OCI-LY3 (cell line): ENCODE data around the gene KRT74.

Experiments
- H2AFZ ChIP-seq: fragments of 200-600, 300-600 bp; shearing (Covaris generic); 2 replicates; pipeline ENCODE4 v1.6.0; 2014; ENCODE audit warnings: antibody characterized with exemption, low read depth, low read length
- H3K27ac ChIP-seq: fragments of 200-600, 300-600 bp; sonication (generic); 2 replicates; pipeline ENCODE4 v1.5.1; 2014; ENCODE audit warnings: mild to moderate bottlenecking, low read length, moderate library complexity, mixed read lengths
- H3K27me3 ChIP-seq: fragments of 200-600, 300-600 bp; sonication (generic); 2 replicates; pipeline ENCODE4 v1.6.1; 2014; ENCODE audit warnings: low read depth, low read length, mixed read lengths
- H3K36me3 ChIP-seq: fragments of 200-600, 300-600 bp; sonication (generic); replicated peaks from 2 replicates; pipeline ENCODE3; 2014; ENCODE audit warnings: low read depth, low read length, mixed read lengths
- H3K4me1 ChIP-seq: fragments of 300-600, 200-600 bp; sonication (generic); 2 replicates; pipeline ENCODE4 v1.6.1; 2014; ENCODE audit warnings: low read length, mixed read lengths
- H3K4me2 ChIP-seq: fragments of 200-600, 300-600 bp; sonication (generic); 2 replicates; pipeline ENCODE4 v1.6.1; 2014; ENCODE audit warnings: low read length, mixed read lengths
- H3K4me3 ChIP-seq: fragments of 300-600, 200-600 bp; sonication (generic); 2 replicates; pipeline ENCODE4 v1.5.1; 2014; ENCODE audit warnings: antibody characterized with exemption, mild to moderate bottlenecking, low read length, moderate library complexity
- H3K79me2 ChIP-seq: fragments of 300-600, 200-600 bp; shearing (Covaris generic); 2 replicates; pipeline ENCODE4 v1.6.1; 2014; ENCODE audit warnings: mild to moderate bottlenecking, low read length, mixed read lengths
- H3K9ac ChIP-seq: fragments of 300-600, 200-600 bp; shearing (Covaris generic); 2 replicates; pipeline ENCODE4 v1.6.0; 2014; ENCODE audit warnings: mild to moderate bottlenecking, low read length, moderate library complexity
- H3K9me3 ChIP-seq: fragments of 200-600, 300-600 bp; shearing (Covaris generic); 2 replicates; pipeline ENCODE4 v1.6.1; 2014; ENCODE audit warnings: low read length, mixed read lengths; ENCODE audit not compliant: insufficient read depth
- H4K20me1 ChIP-seq: fragments of 200-600, 300-600 bp; sonication (generic); 2 replicates; pipeline ENCODE4 v1.6.1; 2016; ENCODE audit warnings: low read length, mixed read lengths; ENCODE audit not compliant: insufficient read depth
- EZH2phosphoT487 ChIP-seq: fragments of 200-600 bp; shearing (Covaris generic); IDR thresholded peaks from 2 replicates; pipeline ENCODE4 v1.6.1; 2018; ENCODE audit warnings: antibody characterized with exemption, mixed run types, low read depth
- TF ChIP-seq, protein P1 (sequence below): fragments of 200-600, 300-600 bp; sonication (generic); IDR thresholded peaks from 2 replicates; pipeline ENCODE4 v1.5.1; 2014; ENCODE audit warnings: antibody characterized with exemption, low read length, low read depth

KRT74 gene

DNA sequence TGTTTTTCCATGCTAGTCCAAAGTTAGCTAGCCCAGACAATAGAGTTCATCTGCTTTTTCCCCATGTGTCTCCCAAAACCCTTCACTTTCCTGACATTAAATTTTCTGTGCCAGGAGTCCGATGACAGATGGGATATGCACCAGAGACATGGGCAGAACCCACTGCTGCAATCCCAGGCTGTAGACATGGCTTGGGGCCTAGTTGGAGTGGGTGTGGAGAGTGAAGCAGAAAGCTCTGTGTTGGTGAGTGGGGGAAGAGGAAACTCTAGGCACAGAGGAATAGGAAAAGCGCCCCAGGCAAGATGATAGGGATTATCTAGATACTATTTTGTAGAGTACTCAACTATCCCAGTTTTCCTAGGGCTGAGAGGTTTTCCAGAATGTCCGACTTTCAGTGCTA lies 4.8 kb upstream of the KRT74 start:
- Histone ChIP-seq H3K4me3 (no peak overlapping the region), H3K4me2 (no peak overlapping the region), H3K79me2 (no peaks in the 10 kb centered on the region), H3K9ac (no peak overlapping the region), H4K20me1 (no peaks in the 10 kb centered on the region), H2AFZ (no peak overlapping the region), H3K9me3 (no peaks in the 10 kb centered on the region), H3K4me1 (peaks cover 5% of the 10 kb centered on the region; the same call in 1 of the 2 replicates), H3K27ac (no peak overlapping the region), H3K36me3 (no peaks in the 10 kb centered on the region), H3K27me3 (peaks cover 19% of the 10 kb centered on the region)
- TF ChIP-seq EZH2phosphoT487, result no peak
- TF ChIP-seq, protein P1, sequence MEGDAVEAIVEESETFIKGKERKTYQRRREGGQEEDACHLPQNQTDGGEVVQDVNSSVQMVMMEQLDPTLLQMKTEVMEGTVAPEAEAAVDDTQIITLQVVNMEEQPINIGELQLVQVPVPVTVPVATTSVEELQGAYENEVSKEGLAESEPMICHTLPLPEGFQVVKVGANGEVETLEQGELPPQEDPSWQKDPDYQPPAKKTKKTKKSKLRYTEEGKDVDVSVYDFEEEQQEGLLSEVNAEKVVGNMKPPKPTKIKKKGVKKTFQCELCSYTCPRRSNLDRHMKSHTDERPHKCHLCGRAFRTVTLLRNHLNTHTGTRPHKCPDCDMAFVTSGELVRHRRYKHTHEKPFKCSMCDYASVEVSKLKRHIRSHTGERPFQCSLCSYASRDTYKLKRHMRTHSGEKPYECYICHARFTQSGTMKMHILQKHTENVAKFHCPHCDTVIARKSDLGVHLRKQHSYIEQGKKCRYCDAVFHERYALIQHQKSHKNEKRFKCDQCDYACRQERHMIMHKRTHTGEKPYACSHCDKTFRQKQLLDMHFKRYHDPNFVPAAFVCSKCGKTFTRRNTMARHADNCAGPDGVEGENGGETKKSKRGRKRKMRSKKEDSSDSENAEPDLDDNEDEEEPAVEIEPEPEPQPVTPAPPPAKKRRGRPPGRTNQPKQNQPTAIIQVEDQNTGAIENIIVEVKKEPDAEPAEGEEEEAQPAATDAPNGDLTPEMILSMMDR, result no peak

- Histone ChIP-seq H3K9me3 (no peaks in the 10 kb centered on the region), H3K79me2 (no peaks in the 10 kb centered on the region), H3K9ac (no peak overlapping the region), H3K27ac (no peak overlapping the region), H3K4me3 (no peak overlapping the region), H4K20me1 (no peaks in the 10 kb centered on the region), H3K4me2 (no peak overlapping the region), H3K36me3 (no peaks in the 10 kb centered on the region), H2AFZ (no peak overlapping the region), H3K27me3 (peaks cover 19% of the 10 kb centered on the region), H3K4me1 (peaks cover 5% of the 10 kb centered on the region; the same call in 1 of the 2 replicates)
- no peak for TF ChIP-seq EZH2phosphoT487
- TF ChIP-seq, protein P1, result no peak
Observed at GRCh38 chr12:52577316-52577715, 3.7 kb upstream of the KRT74 start.

GRCh38 chr12:52575948-52576347 lies 2.3 kb upstream of the KRT74 start:
- H4K20me1 ChIP-seq, result no peaks in the 10 kb centered on the region
- no peak overlapping the region for H3K4me2 ChIP-seq
- TF ChIP-seq, protein P1, result no peak
- TF ChIP-seq EZH2phosphoT487, result no peak
- peaks cover 21% of the 10 kb centered on the region for H3K27me3 ChIP-seq
- H2AFZ ChIP-seq, result no peak overlapping the region
- H3K9ac ChIP-seq, result no peak overlapping the region
- H3K9me3 ChIP-seq, result no peaks in the 10 kb centered on the region
- peaks cover 5% of the 10 kb centered on the region; the same call in 1 of the 2 replicates for H3K4me1 ChIP-seq
- no peak overlapping the region for H3K4me3 ChIP-seq
- H3K36me3 ChIP-seq, result no peaks in the 10 kb centered on the region
- H3K27ac ChIP-seq, result no peak overlapping the region
- no peaks in the 10 kb centered on the region for H3K79me2 ChIP-seq

GRCh38 chr12:52575256-52575655 lies 1.6 kb upstream of the KRT74 start:
- H3K4me1 ChIP-seq, result peaks cover 5% of the 10 kb centered on the region; the same call in 1 of the 2 replicates

More at GRCh38 chr12:52575256-52575655, 1.6 kb upstream of the KRT74 start:
- H3K9me3 ChIP-seq, result no peaks in the 10 kb centered on the region
- H2AFZ ChIP-seq, result no peak overlapping the region
- H3K79me2 ChIP-seq, result no peaks in the 10 kb centered on the region
- H3K27me3 ChIP-seq, result peaks cover 23% of the 10 kb centered on the region
- no peaks in the 10 kb centered on the region for H4K20me1 ChIP-seq
- H3K9ac ChIP-seq, result no peak overlapping the region
- no peak overlapping the region for H3K4me3 ChIP-seq
- no peak overlapping the region for H3K4me2 ChIP-seq
- TF ChIP-seq, protein P1, result no peak
- no peak for TF ChIP-seq EZH2phosphoT487
- H3K36me3 ChIP-seq, result no peaks in the 10 kb centered on the region
- H3K27ac ChIP-seq, result no peak overlapping the region
